Ovary (tissue), 3 donors: ENCODE measurements around the gene MXD4.

Source experiments
- EP300 ChIP-seq: sonication (generic); formaldehyde crosslinking; IDR thresholded peaks from one replicate; pipeline ENCODE4 v1.6.1; 2017; ENCODE audit warnings: antibody characterized with exemption
- POLR2A ChIP-seq: fragments of 450-650 bp; IDR thresholded peaks from one replicate; pipeline ENCODE4 v1.6.1; 2017; ENCODE audit warnings: antibody characterized with exemption, mild to moderate bottlenecking, moderate library complexity
- TF ChIP-seq, protein P1 (sequence below), 3 donors: fragments of 450-650 bp in 2 of 3; fragments of 200-600 bp in 1 of 3; IDR thresholded peaks; one replicate each; pipeline versions ENCODE4 v1.5.1 to v1.8.0; 2016 to 2022; ENCODE audit warnings: antibody characterized with exemption in 3 of 3, mild to moderate bottlenecking in 1 of 3
- donor health status: DM: no; HTN: no; CAD: no.

DNA sequence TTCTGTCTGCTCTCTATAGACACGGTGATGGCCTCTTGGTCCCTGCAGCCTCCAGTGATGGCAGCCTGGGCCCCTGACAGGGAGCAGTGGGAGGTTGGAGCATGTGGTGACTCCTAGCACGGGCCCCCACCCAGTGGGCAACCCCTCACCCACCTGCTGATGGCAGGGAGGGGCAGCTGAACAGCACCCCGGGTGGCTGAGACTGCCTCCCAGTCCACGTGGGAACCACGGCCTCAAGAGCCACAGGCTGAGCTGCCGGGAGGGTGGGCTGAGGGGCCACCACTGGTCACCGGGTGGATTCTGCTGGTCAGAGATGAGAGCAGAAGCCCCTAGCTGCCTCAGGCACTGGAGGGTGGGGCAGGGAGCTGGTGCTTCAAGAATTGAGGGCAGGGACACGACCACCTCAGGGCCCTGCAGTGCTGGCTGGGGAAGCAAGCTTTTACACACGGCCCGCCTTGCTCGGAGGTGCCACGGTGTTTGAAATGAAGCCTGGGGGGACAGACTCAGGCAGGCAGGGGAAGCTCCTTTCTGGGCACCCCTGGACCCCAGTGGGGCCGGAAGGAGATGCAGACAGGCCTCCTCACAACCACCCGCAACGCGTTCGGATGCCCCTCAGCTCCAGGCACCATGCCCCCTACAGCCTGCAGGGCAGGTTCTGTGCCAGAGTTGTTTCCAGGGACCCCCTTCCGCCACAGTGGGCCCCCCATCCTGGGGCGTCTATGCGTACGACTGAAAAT, 13.7 kb downstream of the MXD4 start:
- TF ChIP-seq, protein P1, sequence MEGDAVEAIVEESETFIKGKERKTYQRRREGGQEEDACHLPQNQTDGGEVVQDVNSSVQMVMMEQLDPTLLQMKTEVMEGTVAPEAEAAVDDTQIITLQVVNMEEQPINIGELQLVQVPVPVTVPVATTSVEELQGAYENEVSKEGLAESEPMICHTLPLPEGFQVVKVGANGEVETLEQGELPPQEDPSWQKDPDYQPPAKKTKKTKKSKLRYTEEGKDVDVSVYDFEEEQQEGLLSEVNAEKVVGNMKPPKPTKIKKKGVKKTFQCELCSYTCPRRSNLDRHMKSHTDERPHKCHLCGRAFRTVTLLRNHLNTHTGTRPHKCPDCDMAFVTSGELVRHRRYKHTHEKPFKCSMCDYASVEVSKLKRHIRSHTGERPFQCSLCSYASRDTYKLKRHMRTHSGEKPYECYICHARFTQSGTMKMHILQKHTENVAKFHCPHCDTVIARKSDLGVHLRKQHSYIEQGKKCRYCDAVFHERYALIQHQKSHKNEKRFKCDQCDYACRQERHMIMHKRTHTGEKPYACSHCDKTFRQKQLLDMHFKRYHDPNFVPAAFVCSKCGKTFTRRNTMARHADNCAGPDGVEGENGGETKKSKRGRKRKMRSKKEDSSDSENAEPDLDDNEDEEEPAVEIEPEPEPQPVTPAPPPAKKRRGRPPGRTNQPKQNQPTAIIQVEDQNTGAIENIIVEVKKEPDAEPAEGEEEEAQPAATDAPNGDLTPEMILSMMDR (IDR thresholded peaks at IDR 0.05) = no peak
- no peak for TF ChIP-seq EP300
- TF ChIP-seq POLR2A = no peak
